GM12874 (cell line): ENCODE data around the gene DGKI.

Experiments used
- CTCF ChIP-seq: IDR thresholded peaks from 2 replicates; pipeline ENCODE4 v1.5.1; 2011; ENCODE audit warnings: low read depth, mild to moderate bottlenecking, control low read depth, low read length, moderate library complexity; ENCODE audit not compliant: insufficient read depth

The DGKI gene

GRCh38 chr7:137480401-137480800 is 366.4 kb downstream of the DGKI start:
- no peak for TF ChIP-seq CTCF

GRCh38 chr7:137476937-137477336 is 369.8 kb downstream of the DGKI start:
- TF ChIP-seq CTCF: no peak

GRCh38 chr7:137475966-137476365 is 370.8 kb downstream of the DGKI start:
- no peak for TF ChIP-seq CTCF

GRCh38 chr7:137474540-137475026 is 372.2 kb downstream of the DGKI start:
- TF ChIP-seq CTCF: no peak

- TF ChIP-seq CTCF: no peak
Measured at GRCh38 chr7:137471128-137471527, 375.6 kb downstream of the DGKI start.

- TF ChIP-seq CTCF: no peak
Measured at GRCh38 chr7:137469858-137470257, 376.9 kb downstream of the DGKI start.

- TF ChIP-seq CTCF: no peak
Measured at GRCh38 chr7:137469191-137469811, 377.5 kb downstream of the DGKI start.
